Measurements from ENCODE around the gene MRM3.

- TF ChIP-seq CTCF (IDR thresholded peaks at IDR 0.05) (no peak), POLR2A (IDR thresholded peaks at IDR 0.05) (peak in 1 of 2 donors; percentile 13)
These were observed 49.0 kb upstream of the MRM3 start for GRCh38 chr17:732902-733720.

All from thyroid gland (tissue), 4 donors.